ENCODE data around the gene KCNA10.

Gene KCNA10

DNA sequence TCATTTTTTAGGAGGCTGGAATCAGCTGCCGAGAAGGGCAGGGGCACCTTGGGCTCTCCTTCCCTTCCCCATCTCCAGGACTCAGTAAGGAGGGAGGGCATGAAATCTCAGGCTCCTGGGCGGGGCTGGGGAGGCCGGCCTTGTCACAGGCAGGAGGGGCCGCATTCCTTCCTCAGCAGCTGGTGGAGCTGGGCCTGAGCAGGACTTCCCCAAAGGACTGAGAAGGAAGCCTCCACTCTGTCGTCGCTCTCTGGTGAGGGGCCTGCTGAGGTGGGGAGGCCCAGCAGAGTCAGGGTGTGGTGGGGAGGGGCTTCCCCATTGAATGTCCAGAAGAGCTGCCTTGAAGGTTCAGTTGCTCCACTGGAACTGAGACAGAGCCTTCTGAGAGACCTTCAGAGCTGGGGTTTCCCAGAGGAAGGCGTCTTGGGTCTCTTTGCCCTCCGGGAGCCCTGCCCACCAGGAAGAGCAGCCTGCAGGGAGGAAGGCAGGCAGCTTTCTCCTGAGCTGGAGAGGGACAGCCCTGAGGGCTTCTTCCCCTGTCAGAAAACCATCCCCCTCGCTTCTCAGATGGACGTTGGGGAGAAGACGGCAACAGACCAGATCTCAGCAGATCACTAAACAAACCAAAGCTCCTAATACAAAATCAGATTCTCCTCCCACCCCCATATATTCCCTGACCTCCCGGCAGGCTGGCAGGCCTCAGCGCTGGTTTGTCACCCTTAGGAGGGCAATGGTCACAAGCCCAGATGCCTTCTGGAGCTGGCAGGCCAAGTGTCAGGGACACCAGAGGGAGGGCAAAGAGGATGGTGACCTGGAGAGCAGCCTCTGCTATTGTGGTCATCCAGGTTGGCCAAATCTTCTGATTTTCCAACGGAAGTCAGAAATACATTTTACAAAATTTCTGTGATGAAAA is 10.7 kb downstream of the KCNA10 start:
- Histone ChIP-seq H3K27ac (replicated peaks) (no peak overlapping the region), H3K4me3 (replicated peaks; ENCODE audit: insufficient read depth, low read length) (no peak overlapping the region), H3K27me3 (ENCODE audit: insufficient read depth, poor library complexity, severe bottlenecking) (no peaks in the 10 kb centered on the region)
- DNase-seq (ENCODE audit: low read depth in 1 of 2, low spot score in 1 of 2) = peak in 1 of 2 experiments; percentile 42
- TF ChIP-seq, protein P1, sequence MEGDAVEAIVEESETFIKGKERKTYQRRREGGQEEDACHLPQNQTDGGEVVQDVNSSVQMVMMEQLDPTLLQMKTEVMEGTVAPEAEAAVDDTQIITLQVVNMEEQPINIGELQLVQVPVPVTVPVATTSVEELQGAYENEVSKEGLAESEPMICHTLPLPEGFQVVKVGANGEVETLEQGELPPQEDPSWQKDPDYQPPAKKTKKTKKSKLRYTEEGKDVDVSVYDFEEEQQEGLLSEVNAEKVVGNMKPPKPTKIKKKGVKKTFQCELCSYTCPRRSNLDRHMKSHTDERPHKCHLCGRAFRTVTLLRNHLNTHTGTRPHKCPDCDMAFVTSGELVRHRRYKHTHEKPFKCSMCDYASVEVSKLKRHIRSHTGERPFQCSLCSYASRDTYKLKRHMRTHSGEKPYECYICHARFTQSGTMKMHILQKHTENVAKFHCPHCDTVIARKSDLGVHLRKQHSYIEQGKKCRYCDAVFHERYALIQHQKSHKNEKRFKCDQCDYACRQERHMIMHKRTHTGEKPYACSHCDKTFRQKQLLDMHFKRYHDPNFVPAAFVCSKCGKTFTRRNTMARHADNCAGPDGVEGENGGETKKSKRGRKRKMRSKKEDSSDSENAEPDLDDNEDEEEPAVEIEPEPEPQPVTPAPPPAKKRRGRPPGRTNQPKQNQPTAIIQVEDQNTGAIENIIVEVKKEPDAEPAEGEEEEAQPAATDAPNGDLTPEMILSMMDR (IDR thresholded peaks at IDR 0.05; ENCODE audit: insufficient read depth, low read length) = no peak
- TF ChIP-seq SPI1 (IDR thresholded peaks at IDR 0.05; ENCODE audit: borderline replicate concordance, low read depth) = peak; percentile 7; the same call in 1 of the 2 replicates

DNA sequence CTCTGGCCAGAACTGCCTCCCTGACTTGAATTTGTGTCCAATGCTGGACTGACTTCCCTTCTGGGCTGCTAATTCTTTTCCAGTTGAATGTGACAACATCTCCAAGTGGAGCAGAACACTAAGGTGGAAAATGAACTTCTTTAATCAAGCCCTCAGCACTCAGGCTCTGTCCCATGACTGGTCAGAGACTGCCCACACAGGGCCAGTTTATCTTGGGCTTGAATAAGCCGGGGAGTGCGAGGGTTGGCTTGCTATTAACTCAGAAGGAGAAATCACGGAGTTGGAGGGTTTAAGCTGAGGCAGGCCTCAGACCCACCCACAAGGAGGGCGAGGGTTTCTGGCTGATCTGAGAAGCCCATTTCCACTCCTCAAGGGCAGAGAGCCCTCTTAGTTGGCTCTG is 12.4 kb downstream of the KCNA10 start:
- TF ChIP-seq, protein P1 (IDR thresholded peaks at IDR 0.05; ENCODE audit: insufficient read depth, low read length) = no peak
- TF ChIP-seq, protein P2, sequence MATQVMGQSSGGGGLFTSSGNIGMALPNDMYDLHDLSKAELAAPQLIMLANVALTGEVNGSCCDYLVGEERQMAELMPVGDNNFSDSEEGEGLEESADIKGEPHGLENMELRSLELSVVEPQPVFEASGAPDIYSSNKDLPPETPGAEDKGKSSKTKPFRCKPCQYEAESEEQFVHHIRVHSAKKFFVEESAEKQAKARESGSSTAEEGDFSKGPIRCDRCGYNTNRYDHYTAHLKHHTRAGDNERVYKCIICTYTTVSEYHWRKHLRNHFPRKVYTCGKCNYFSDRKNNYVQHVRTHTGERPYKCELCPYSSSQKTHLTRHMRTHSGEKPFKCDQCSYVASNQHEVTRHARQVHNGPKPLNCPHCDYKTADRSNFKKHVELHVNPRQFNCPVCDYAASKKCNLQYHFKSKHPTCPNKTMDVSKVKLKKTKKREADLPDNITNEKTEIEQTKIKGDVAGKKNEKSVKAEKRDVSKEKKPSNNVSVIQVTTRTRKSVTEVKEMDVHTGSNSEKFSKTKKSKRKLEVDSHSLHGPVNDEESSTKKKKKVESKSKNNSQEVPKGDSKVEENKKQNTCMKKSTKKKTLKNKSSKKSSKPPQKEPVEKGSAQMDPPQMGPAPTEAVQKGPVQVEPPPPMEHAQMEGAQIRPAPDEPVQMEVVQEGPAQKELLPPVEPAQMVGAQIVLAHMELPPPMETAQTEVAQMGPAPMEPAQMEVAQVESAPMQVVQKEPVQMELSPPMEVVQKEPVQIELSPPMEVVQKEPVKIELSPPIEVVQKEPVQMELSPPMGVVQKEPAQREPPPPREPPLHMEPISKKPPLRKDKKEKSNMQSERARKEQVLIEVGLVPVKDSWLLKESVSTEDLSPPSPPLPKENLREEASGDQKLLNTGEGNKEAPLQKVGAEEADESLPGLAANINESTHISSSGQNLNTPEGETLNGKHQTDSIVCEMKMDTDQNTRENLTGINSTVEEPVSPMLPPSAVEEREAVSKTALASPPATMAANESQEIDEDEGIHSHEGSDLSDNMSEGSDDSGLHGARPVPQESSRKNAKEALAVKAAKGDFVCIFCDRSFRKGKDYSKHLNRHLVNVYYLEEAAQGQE (IDR thresholded peaks at IDR 0.05; ENCODE audit: insufficient replicate concordance, low read depth) = no peak
- TF ChIP-seq GABPA (IDR thresholded peaks at IDR 0.05; ENCODE audit: low read depth) (no peak), SPI1 (IDR thresholded peaks at IDR 0.05; ENCODE audit: borderline replicate concordance, low read depth) (no peak), POLR2AphosphoS5 (IDR thresholded peaks at IDR 0.05; ENCODE audit: low read depth) (no peak)
- no peak for DNase-seq (ENCODE audit: low read depth in 1 of 2, low spot score in 1 of 2)
- Histone ChIP-seq H3K27ac (replicated peaks) (no peak overlapping the region), H3K4me3 (replicated peaks; ENCODE audit: insufficient read depth, low read length) (no peak overlapping the region), H3K27me3 (ENCODE audit: insufficient read depth, poor library complexity, severe bottlenecking) (no peaks in the 10 kb centered on the region)

DNA sequence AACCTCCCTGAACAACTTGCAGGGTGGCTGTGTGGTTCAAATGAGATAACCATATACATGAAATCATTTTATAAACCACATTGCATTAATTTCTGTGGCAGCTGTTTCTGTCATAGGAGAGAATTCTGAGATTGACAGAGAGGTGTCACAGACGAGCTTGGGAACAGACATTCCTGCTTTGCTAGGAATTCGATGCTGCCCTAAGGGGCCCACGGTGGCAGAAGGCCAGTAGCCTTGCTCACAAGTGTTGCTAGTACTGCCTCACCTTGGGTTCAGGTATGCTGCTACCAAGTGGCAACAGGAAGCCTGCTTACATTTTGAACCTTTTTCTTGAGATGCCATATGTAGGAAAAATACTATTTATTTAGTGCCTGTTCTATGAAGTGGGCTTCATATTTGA is 13.4 kb downstream of the KCNA10 start:
- no peak overlapping the region for H3K27ac ChIP-seq (replicated peaks)
- no peak overlapping the region for H3K4me3 ChIP-seq (replicated peaks; ENCODE audit: insufficient read depth, low read length)
- no peak for DNase-seq (ENCODE audit: low read depth in 1 of 2, low spot score in 1 of 2)
- TF ChIP-seq GABPA (IDR thresholded peaks at IDR 0.05; ENCODE audit: low read depth) (no peak), POLR2AphosphoS5 (IDR thresholded peaks at IDR 0.05; ENCODE audit: low read depth) (no peak), SPI1 (IDR thresholded peaks at IDR 0.05; ENCODE audit: borderline replicate concordance, low read depth) (no peak)
- TF ChIP-seq, protein P1 (IDR thresholded peaks at IDR 0.05; ENCODE audit: insufficient read depth, low read length) = no peak
- TF ChIP-seq, protein P2 (IDR thresholded peaks at IDR 0.05; ENCODE audit: insufficient replicate concordance, low read depth) = no peak
- no peaks in the 10 kb centered on the region for H3K27me3 ChIP-seq (ENCODE audit: insufficient read depth, poor library complexity, severe bottlenecking)

Measured in HL-60 (cell line).